HG03558 (cell line): ENCODE data around the gene CCDC148.
A peak's percentile ranks its signal among the peaks of the same experiment; 100 is the strongest.
"Not testable (repeated sequence)": the region's sequence is repeated elsewhere in the genome, so short reads cannot be mapped to it uniquely, and the experiment has no call there.

Experiments
- ATAC-seq: cut with Tn5 transposase; IDR thresholded peaks from one replicate; pipeline ENCODE4 v1.9.1; 2021; ENCODE audit warnings: moderate number of reproducible peaks; ENCODE audit not compliant: unreplicated experiment; ENCODE audit errors: extremely low read depth

CCDC148 gene

GRCh38 chr2:158380746-158381145, 75.8 kb downstream of the CCDC148 start:
- no peak for ATAC-seq

GRCh38 chr2:158378926-158379325, 77.6 kb downstream of the CCDC148 start:
- ATAC-seq, result no peak

DNA sequence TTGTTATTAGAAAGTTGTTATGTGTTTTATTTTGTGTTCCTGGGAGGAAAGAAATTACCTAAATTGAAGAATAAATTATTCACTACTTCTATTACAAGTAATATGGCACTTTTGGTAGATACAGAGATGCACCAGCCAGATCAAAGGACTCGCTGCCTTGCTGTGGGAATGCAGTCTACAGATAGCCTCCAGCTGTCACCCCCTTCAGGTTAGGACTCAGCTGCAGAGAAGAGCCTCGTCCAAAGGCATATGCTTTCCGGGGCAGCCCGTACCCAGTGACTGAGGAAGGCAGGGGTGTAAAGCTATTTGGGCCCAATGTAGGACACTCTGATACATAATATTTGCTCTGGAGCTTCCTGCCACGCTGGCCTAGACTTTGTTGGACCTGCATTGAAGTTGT, 90.2 kb downstream of the CCDC148 start:
- ATAC-seq, result no peak

DNA sequence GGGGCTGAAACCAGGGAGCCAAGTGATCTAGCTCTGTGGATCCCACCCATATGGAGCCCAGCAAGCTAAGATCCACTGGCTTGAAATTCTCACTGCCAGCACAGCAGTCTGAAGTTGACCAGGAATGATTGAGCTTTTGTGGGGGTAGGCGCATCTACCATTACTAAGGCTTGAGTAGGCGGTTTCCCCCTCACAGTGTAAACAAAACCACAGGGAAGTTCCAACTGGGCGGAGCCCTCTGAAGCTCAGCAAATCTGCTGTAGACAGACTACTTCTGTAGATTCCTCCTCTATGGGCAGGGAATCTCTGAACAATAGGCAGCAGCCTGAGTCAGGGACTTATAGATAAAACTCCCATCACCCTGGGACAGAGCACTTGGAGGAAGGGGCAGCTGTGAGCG, 96.7 kb downstream of the CCDC148 start:
- no peak for ATAC-seq

- ATAC-seq, result no peak
Measured at GRCh38 chr2:158357699-158358098, 98.9 kb downstream of the CCDC148 start.

- ATAC-seq, result no peak
Measured at GRCh38 chr2:158357122-158357521, 99.4 kb downstream of the CCDC148 start.

GRCh38 chr2:158351466-158351816, 105.1 kb downstream of the CCDC148 start:
- ATAC-seq, result not testable (repeated sequence)

- ATAC-seq, result not testable (repeated sequence)
Measured at GRCh38 chr2:158350751-158351465, 105.6 kb downstream of the CCDC148 start.

DNA sequence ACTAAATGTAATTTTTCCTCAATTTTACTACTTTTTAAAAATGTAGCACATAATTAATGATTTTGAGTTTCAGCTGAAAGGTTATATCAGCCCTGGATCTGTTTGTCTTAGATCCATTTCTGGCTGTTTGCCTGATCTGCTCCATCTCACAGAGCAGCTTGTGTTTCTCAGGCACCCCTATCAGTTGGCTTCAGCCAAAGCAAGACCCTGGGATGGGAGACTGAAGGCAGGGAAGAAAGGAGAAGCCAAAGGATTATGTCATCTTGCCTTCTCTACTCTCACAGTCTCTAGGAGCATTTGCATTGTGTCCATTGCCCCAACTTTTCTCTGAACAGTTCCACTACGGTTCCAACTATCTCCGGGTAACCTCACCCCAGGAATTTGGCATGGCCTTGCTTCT, 110.5 kb downstream of the CCDC148 start:
- no peak for ATAC-seq

GRCh38 chr2:158339513-158339912, 117.0 kb downstream of the CCDC148 start:
- ATAC-seq, result no peak

DNA sequence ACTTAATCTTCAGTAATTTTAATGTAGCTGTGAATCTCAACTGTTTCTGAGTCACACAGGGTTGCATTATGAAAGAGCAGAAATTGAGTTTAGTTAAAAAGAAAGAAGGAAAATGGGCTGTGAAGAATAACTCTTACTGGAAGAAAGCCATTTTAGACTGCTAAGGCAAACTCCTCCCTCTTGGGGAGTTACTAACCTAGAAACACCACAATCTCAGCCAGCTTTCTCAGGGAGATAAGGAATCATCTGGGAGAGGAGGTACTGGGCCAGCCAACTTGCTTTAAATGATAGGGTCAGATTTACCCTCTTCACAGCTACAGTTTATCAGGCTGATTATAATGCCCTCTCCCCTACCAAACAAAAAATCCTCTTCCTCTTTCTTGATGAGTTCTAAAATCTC, 119.5 kb downstream of the CCDC148 start:
- ATAC-seq, result no peak

DNA sequence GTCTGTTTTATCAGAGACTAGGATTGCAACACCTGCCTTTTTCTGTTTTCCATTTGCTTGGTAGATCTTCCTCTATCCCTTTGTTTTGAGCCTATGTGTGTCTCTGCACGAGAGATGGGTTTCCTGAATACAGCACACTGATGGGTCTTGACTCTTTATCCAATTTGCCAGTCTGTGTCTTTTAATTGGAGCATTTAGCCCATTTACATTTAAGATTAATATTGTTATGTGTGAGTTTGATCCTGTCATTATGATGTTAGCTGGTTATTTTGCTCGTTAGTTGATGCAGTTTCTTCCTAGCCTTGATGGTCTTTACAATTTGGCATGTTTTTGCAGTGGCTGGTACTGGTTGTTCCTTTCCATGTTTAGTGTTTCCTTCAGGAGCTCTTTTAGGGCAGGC, 124.8 kb downstream of the CCDC148 start:
- not testable (repeated sequence) for ATAC-seq

GRCh38 chr2:158325782-158326340, 130.7 kb downstream of the CCDC148 start:
- ATAC-seq, result no peak

DNA sequence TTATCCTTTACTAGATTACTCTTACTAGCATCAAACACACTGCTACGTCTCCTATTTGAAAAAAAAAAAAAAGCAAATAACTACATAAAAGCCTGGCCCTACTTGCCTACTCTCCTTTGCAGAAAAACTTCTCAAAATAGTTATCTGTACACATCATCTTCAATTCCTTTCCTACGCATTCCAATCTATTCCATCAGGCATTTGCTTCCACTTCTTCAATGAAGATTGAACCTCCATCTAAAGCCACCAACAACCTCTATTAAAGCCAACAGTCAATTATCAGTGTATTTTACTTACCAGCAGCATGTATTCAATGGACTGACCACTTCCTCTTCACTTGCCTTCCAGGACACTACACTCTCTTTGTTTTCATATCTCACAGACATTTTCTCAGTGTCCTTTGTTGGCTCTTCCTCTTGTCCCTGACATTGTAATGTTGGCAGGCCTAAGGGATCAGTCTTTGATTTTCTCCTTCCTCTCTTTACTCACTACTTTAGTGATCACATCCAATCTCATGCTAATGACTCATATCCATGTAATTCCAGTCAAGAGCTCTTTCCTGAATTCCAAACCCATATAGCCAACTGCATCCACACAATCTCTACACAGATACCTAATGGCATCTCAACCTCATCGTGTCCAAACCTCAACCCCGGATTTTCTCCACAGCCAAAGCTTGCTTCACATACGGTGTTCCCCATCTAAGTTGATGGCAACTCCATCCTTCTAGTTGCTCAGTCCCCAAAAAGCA, 131.3 kb downstream of the CCDC148 start:
- no peak for ATAC-seq

- ATAC-seq, result no peak
Measured at GRCh38 chr2:158323381-158323780, 133.2 kb downstream of the CCDC148 start.

DNA sequence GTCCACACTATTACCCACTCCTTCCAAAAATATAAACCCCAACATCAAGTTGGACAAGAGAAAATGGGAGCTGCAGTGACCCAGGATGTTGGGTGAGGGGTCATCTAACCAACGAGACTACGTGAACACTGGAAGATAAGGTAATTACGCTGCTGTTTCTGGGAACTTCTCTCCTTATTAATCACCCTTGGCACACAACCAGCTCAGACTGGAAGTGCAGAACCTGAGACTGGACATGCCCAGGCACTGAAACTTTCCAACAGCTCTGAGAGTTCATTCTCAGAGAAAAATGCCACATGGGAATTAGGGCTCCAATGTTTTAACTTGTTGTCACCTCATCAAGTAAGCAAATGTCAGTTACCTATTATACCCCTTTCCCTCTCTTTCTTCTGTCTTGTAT, 135.3 kb downstream of the CCDC148 start:
- no peak for ATAC-seq

DNA sequence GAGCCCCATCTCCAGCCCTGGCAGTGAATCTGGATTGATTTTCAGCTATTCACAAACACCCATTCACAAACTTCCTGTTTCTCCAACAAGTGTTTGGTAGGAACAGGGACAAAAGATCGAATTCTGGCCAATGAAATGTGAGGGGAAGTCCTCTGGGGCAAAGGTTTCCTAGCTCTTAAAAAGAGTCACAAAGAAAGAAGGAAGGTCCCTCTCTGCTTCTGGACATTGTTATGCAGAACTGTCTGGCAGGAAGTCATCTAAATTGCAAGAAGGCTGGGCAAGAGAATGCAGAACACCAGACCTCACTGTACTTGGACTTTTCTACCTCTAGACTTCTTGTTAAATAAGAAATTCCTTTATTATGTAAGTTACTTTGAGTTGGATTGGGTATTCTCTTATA, 137.3 kb downstream of the CCDC148 start:
- no peak for ATAC-seq

- peak; percentile 45 for ATAC-seq
Measured at GRCh38 chr2:158317642-158318041, 138.9 kb downstream of the CCDC148 start.

DNA sequence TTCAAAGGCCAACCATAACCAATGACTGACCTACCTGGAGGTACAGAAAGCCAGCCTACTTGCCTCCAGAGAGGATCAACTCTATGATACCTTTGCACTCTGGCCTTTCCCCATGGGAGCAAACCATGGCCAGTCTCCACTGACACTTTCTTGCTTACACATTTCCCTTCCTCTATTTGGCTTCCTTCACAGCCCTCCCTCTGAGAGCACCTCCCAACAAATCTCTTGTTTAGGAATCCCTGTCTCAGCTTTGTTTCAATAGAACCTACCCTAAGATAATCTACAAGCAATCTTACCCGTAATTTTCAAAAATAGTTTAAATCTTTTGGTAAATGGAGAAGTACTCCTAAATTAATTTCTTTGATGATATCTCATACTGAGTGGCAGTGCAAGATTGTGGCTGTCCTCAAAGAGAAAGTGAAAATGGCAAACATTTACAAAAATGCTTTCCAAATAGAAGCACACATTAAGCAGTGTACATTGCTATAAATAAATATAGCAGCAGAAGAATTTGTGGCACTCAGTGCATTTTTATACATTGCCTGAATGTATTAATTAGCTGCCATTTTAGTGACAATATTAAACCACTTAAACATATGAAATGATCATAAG, 140.6 kb downstream of the CCDC148 start:
- ATAC-seq, result no peak

DNA sequence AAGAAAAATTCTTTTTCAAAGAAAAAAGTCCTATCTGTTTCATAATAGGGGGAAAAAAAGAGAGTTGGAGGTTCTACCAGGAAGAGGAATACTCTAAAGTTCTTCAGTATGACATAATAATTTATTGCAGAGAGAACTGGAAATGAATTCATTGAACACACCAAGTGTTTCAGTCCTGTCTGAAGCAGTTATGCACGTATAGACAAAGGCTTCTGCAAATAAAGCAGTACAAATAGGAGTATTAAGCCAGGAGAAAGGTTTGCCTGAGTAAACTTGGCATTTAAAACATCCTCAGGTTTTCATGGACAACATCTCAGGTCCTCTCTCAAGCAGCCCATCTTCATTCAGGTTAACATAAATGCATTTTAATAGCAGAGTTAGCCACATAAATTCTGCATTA, 141.6 kb downstream of the CCDC148 start:
- no peak for ATAC-seq

DNA sequence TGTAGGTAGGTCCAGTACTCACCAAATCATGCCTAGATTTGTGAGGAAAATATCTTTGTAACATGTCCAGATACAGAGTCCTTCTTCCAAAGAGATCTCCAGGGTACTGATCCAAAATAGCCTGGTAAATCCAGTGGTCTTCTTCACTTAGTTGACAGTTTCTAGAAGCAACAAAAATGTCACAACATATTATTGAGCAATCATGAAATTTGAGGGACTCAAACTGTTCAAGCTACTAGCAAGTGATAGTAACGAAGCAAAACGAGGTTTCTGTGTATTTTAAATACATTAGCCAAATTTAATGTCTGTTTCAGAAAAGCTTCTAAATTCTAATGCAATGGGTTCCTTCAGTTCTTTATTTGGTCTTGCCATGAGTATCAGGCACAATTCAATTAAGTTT, 142.8 kb downstream of the CCDC148 start:
- ATAC-seq, result no peak
